Activated naive CD8-positive, alpha-beta T cell treated with anti-CD3 and anti-CD28 coated beads, Interleukin-2, amount 50 U/mL, for 24 hours (primary cell): ENCODE measurements around the gene SYF2.
"Not testable (repeated sequence)": the region's sequence is repeated elsewhere in the genome, so short reads cannot be mapped to it uniquely, and the experiment has no call there.

Experiments
- ATAC-seq: fragments of 150-1000 bp; cut with Tn5 transposase; one replicate; pipeline ENCODE4 v1.10.0; 2021
- DNase-seq: peaks from one replicate; pipeline ENCODE4 v3.0.0; 2021
- H3K27ac Mint-ChIP-seq: one replicate; pipeline ENCODE4 v1.8.0; 2021; ENCODE audit warnings: mild to moderate bottlenecking, mixed read lengths
- H3K27me3 Mint-ChIP-seq: one replicate; pipeline ENCODE4 v1.8.0; 2021; ENCODE audit warnings: mixed read lengths
- H3K36me3 Mint-ChIP-seq: one replicate; pipeline ENCODE4 v1.8.0; 2021; ENCODE audit warnings: low read depth, mixed read lengths
- H3K4me1 Mint-ChIP-seq: one replicate; pipeline ENCODE4 v1.8.0; 2021; ENCODE audit warnings: mixed read lengths
- H3K4me3 Mint-ChIP-seq: one replicate; pipeline ENCODE4 v1.8.0; 2021; ENCODE audit warnings: mild to moderate bottlenecking, moderate library complexity, mixed read lengths
- H3K9me3 Mint-ChIP-seq: one replicate; pipeline ENCODE4 v1.8.0; 2021; ENCODE audit warnings: mixed read lengths

Gene SYF2

DNA sequence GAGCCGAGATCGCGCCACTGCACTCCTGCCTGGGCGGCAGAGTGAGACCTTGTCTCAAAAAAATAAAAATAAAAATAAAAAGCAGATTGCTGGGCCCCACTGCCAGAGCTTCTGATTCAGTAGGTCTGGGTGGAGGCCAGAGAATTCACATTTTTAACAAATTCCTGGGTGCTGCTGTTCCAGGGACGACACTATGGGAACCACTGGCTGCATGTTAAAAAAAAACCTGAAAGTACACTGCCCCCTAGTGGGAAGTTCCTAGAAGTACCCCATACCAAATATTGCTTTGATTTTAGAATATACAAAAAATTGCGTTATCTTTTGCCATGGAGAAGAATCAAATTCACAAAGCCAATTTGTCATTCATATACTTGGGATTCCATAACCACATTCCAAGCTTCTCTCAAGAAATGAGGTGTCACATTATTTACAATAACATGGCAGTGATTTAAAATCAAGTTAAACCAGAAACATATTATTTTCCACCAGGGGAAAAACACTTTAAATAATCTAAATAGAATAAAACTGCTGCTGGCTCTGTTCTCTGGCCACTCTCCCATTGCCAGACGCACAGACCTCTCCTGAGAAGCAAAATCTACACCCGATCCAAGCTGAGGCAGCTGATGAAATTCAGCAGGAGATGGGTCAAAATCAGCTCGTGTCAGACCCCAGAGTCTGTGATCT, 27.4 kb downstream of the SYF2 start:
- ATAC-seq, result no peak
- DNase-seq, result no peak
- H3K27me3 Mint-ChIP-seq, result peaks cover 4% of the 10 kb centered on the region
- H3K4me1 Mint-ChIP-seq, result no peaks in the 10 kb centered on the region
- H3K9me3 Mint-ChIP-seq, result no peaks in the 10 kb centered on the region
- no peaks in the 10 kb centered on the region for H3K36me3 Mint-ChIP-seq
- no peak overlapping the region for H3K4me3 Mint-ChIP-seq
- H3K27ac Mint-ChIP-seq, result no peak overlapping the region

DNA sequence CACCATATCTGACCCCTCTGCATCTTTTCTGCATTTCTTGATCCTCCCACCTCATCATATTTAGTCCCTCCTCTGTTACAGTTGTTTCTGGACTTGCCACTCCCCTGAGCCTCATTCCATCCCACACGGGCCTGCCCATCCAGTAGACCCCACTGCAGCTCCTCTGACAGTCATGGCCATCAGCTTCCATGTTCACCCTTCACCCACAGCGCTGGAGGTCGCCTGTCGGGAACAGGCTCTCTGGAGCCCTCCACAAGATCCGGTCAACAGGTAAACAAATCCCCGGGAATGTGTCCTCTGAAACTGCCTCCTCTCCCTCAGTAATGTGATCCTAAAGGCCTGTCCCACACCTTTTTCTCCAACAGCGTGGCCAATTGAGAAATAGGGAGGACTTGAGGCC, 31.3 kb downstream of the SYF2 start:
- Mint-ChIP-seq H3K9me3 (no peaks in the 10 kb centered on the region), H3K4me3 (no peak overlapping the region), H3K4me1 (peaks cover 12% of the 10 kb centered on the region), H3K27ac (no peak overlapping the region), H3K27me3 (peaks cover 2% of the 10 kb centered on the region), H3K36me3 (no peaks in the 10 kb centered on the region)
- no peak for DNase-seq
- ATAC-seq, result no peak

DNA sequence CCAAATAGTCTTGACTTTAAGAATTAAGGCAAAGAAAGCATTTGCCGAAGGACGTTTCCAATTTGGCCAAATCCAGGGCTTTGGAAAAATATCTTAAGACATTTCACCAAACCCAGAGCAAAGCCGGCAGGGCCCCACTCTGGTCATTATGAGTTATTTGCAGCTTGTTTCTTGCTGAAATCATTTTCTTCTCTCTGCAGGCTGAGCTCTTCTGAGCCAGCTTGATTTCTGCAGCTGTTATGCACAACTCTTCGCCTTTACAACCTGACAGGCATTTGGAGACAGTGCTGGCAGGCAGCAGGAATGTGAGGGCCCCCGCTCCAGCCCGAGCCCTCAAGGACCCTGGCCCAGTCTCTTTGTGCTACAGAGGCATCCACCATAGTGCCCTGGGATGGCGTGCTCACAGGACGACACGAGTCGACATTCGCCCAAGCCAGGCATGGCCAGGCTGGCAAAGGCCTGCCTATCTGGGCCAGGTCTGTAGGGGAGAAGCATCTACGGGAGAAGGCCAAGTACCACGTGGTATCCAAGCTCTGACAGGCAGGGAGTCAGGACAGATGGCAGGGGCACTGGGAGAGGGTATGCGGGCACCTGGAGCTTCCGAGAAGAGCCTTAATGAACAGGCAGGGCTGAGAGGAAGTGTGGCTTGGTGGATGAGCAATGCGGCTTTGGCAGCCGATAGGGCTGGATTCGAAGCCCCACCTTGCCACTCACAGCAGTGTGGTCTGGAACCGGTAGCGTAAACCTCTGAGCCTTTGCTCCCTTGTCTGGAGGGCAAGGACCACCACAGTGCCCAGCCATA, 32.3 kb downstream of the SYF2 start:
- no peak overlapping the region for H3K27ac Mint-ChIP-seq
- H3K4me1 Mint-ChIP-seq, result peaks cover 12% of the 10 kb centered on the region
- H3K36me3 Mint-ChIP-seq, result no peaks in the 10 kb centered on the region
- H3K9me3 Mint-ChIP-seq, result no peaks in the 10 kb centered on the region
- ATAC-seq (no peak), DNase-seq (no peak)
- H3K27me3 Mint-ChIP-seq, result peaks cover 2% of the 10 kb centered on the region
- H3K4me3 Mint-ChIP-seq, result no peak overlapping the region

DNA sequence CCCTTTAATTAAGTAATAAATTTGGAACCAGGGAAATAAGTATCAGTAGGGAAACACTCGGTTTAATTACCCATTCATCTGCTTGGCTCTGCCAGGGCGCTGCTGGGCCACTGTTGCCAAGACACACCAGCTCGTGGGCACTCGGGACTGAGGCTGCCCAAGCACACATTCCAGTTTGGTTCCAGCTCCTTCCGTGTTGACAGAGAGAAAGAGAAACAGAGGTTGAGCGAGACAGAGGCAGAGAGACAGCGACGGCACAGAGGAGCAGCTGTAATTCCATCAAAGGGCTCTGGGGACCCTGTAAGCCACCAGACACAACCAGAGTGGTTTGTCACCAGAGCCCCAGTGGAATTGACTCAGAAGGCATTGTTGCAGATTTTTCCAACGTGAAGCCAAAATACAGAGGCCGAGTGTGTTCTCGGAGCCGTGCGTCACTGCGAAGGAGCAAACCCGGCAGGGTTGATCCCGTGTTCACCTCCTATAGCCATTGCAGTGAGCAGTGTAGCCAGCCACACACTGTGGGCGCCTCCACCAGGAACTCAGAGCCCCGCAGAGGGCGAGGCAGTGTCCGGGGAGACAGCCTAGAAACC, 33.5 kb downstream of the SYF2 start:
- Mint-ChIP-seq H3K27ac (no peak overlapping the region), H3K4me3 (no peak overlapping the region), H3K4me1 (peaks cover 16% of the 10 kb centered on the region), H3K36me3 (no peaks in the 10 kb centered on the region), H3K27me3 (no peaks in the 10 kb centered on the region), H3K9me3 (no peaks in the 10 kb centered on the region)
- ATAC-seq (peak; percentile 61), DNase-seq (peak; percentile 12)

DNA sequence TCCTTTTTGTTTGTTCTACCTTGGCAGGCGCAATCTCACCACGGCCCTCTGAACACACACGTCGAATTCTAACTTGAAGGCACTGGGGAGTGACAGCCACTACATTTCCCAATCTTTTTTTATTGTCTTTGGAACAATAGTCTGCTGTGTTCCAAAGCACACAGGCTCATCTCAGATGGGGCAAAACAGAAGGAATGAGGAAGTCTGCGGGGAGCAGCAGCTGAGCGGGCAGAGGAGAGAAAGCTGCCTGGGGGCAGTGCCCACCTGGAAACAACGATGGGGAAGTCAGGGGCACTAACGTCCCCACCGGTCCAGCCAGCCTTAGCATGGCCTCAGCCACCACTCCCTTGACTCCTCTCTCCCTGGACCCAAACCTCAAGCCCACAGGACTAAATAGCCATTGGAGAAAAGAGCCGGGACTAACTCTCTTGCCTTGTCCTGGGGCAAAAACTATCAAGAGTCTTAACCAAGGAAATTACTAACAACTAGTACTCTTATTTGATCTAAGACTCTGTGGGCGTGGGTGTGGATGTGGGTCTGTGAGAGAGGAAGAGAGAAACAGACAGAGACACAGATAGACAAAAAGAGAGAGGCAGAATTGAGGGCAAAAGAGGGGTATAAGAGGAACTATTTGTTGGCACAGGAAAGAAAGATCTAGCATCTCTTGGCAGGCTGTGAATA, 34.2 kb downstream of the SYF2 start:
- H3K4me3 Mint-ChIP-seq, result no peak overlapping the region
- no peaks in the 10 kb centered on the region for H3K9me3 Mint-ChIP-seq
- H3K4me1 Mint-ChIP-seq, result peaks cover 16% of the 10 kb centered on the region
- no peak overlapping the region for H3K27ac Mint-ChIP-seq
- H3K27me3 Mint-ChIP-seq, result peaks cover 3% of the 10 kb centered on the region
- DNase-seq (no peak), ATAC-seq (peak; percentile 59)
- H3K36me3 Mint-ChIP-seq, result peaks cover 2% of the 10 kb centered on the region

DNA sequence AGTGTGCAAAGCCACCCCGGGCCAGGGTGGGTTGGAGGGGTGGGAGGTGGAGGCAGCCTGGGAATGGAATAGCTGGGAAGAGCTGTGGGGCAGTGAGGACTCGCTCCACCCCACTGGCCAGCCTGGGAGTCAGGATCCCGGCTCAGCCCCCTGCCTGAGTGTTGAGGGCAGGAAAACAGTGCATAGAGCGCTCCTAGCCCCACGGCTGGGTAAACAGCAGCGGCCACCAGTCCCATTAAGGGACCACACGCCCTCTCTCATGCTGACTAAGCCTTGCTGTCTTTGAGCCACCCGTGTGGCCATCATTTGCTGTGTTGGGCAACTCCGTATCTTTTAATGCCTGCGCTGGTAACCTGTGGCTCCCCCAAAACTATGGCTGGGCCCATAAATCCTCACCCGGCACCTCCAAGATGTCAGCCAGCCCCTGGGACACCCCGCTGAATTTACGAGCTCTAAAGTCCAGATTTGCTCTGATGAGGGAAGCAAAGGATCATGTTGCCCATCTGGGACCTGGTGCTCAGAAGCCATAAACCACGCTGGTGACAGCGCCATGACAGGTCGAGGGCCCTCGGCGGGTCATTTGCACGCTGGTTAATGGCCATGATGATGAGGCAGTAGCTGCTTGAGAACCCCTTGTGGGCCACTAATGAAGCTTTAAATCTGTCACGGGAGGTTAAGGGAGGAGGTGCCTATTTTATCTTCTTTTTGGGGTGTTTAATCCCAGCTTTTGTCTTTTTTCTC, 34.9 kb downstream of the SYF2 start:
- Mint-ChIP-seq H3K4me1 (peaks cover 16% of the 10 kb centered on the region), H3K4me3 (no peak overlapping the region), H3K36me3 (peaks cover 2% of the 10 kb centered on the region), H3K27me3 (peaks cover 3% of the 10 kb centered on the region), H3K27ac (no peak overlapping the region), H3K9me3 (no peaks in the 10 kb centered on the region)
- no peak for DNase-seq
- no peak for ATAC-seq

DNA sequence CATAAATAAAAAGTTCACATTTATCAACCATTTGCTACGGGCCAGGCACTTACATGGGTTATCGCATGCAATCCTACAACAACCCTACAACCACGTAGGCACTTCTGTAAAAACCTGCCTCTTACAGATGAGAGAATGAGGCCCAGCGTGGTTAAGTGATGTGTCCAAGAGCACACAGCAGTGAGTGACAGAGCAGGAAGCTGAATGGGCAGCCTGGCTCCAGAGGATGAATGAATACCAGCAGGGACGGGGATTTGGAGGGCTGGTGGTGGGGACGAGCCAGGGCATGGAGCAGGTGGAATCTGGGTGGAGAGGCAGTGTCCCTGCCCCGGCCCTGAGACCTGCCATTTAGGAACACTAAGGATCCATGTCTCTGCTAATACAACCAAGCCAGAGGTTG, 35.5 kb downstream of the SYF2 start:
- no peak overlapping the region for H3K27ac Mint-ChIP-seq
- peaks cover 3% of the 10 kb centered on the region for H3K27me3 Mint-ChIP-seq
- no peak for ATAC-seq
- peaks cover 2% of the 10 kb centered on the region for H3K36me3 Mint-ChIP-seq
- DNase-seq, result no peak
- no peak overlapping the region for H3K4me3 Mint-ChIP-seq
- H3K4me1 Mint-ChIP-seq, result peaks cover 16% of the 10 kb centered on the region
- H3K9me3 Mint-ChIP-seq, result no peaks in the 10 kb centered on the region

DNA sequence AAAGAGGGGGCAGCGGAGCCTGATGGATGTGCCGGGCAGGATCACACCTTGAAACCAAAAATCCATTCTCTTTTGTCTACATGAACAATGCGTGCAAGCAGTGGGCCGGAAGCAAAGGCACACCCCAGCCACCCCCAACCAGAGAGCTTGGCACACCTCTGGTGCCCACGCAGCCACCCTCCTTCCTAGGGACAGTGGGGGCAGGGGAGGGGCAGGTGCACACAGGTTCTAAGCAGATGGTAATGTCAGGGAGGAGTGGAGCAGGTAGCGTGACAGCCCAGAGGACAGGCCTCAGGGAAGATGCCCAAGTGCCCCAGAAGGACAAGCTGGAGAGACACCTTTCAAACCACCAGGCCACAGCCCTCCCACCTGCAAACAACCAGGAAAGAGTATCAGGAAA, 36.5 kb downstream of the SYF2 start:
- DNase-seq (no peak), ATAC-seq (no peak)
- Mint-ChIP-seq H3K4me1 (peaks cover 16% of the 10 kb centered on the region), H3K9me3 (no peaks in the 10 kb centered on the region), H3K27ac (no peak overlapping the region), H3K36me3 (peaks cover 2% of the 10 kb centered on the region), H3K4me3 (no peak overlapping the region), H3K27me3 (peaks cover 3% of the 10 kb centered on the region)

DNA sequence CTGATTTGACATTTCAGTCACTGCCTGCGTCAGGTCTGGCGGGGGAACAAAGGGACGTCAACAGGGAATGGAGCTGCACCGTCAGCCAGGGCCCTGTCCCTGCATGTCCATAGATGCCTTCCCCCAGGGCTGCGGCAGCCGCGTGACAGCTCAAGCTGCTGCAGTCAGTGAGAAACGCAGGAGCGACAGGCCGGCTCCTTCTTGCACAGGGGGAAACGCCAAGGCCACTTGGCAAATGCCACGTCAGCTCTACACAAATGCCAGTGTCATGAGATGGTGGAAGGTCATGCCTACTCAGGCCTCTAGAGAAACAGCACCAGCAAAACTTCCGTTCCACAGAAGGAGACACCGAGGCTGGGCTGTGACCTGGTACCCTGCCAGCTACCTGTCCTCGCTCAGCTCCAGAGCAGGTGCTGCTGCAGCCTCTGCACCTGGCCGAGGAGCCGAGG, 37.7 kb downstream of the SYF2 start:
- Mint-ChIP-seq H3K9me3 (no peaks in the 10 kb centered on the region), H3K4me3 (no peak overlapping the region), H3K36me3 (peaks cover 2% of the 10 kb centered on the region), H3K27me3 (peaks cover 3% of the 10 kb centered on the region), H3K27ac (no peak overlapping the region), H3K4me1 (peaks cover 16% of the 10 kb centered on the region)
- no peak for ATAC-seq
- no peak for DNase-seq

DNA sequence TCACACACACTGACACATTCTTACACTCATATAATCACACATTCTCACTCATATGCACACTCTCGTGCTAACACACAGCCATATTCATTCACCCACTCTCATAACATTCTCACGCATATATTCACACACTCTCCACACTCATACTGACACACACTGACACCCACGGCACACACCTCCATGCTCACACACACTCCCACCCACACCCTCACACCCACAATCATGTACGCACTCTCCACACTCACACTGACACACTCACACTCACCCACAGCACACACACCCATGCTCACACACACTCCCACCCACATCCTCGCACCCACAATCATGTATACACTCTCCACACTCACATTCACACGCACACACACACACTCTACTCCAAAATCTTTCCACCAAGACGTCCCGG, 38.2 kb downstream of the SYF2 start:
- ATAC-seq (no peak), DNase-seq (no peak)
- H3K27me3 Mint-ChIP-seq, result peaks cover 3% of the 10 kb centered on the region
- H3K36me3 Mint-ChIP-seq, result peaks cover 2% of the 10 kb centered on the region
- peaks cover 16% of the 10 kb centered on the region for H3K4me1 Mint-ChIP-seq
- no peak overlapping the region for H3K4me3 Mint-ChIP-seq
- H3K27ac Mint-ChIP-seq, result no peak overlapping the region
- H3K9me3 Mint-ChIP-seq, result no peaks in the 10 kb centered on the region

DNA sequence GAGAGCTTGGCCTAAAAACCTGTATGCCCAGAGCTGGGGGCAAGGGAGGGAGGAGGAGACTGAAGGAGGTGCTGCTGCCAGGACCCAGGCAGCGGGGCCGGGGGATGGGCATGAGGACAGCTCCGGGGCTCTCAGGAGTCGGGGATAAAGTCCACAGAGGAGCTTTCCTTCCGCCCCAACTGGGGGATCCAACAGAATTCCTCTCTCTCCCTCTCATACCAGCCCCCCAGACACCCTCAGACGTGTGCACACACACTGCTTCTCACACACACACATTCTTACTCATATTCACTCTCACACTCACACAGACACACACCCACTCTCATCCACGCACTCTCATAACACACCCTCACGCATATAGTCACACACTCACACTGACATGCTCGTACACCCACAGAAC, 39.1 kb downstream of the SYF2 start:
- Mint-ChIP-seq H3K9me3 (no peaks in the 10 kb centered on the region), H3K27ac (no peak overlapping the region), H3K36me3 (peaks cover 2% of the 10 kb centered on the region), H3K27me3 (peaks cover 3% of the 10 kb centered on the region), H3K4me3 (no peak overlapping the region), H3K4me1 (peaks cover 11% of the 10 kb centered on the region)
- no peak for ATAC-seq
- DNase-seq, result no peak

DNA sequence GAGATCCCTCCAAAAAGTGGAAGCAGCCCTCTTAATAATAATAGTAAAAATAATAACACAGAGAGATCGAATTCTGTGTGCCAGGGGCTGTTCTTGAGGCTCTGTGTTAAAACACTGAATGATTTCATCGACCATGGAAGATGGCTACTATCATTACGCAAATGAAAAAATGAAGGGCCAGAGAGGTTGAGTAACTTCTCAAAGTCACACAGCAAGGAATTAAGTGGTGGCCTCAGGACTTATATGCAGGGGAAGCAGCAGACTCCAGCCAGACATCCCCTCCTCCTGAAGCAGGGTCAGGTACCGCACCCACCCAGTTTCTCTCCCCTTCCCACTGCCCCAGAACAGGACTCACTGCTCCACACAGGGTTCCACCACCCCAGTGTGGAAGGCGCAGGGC, 40.1 kb downstream of the SYF2 start:
- H3K4me1 Mint-ChIP-seq, result peaks cover 4% of the 10 kb centered on the region
- no peaks in the 10 kb centered on the region for H3K9me3 Mint-ChIP-seq
- no peak overlapping the region for H3K4me3 Mint-ChIP-seq
- no peak for ATAC-seq
- H3K27me3 Mint-ChIP-seq, result peaks cover 3% of the 10 kb centered on the region
- peaks cover 2% of the 10 kb centered on the region for H3K36me3 Mint-ChIP-seq
- no peak for DNase-seq
- H3K27ac Mint-ChIP-seq, result no peak overlapping the region

DNA sequence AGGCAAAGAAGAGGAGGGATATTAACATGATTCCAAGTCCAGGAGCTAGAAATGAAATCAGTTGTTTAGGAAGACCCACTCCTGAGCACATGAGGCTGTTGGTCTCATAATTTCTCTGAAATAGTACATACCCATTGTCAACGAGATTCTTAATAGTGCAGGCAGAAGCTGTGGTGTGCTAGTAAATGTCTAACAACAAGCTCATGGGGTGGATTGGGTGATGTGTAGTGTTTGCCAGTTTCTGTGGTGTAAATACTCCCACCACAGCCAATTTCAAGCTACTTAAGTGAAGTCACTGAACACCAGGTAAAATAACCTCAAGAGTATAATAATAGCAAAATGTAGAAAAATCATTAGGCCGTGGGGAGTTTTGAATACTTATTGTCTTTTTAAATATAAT, 42.0 kb downstream of the SYF2 start:
- peaks cover 6% of the 10 kb centered on the region for H3K27me3 Mint-ChIP-seq
- no peaks in the 10 kb centered on the region for H3K9me3 Mint-ChIP-seq
- H3K4me3 Mint-ChIP-seq, result no peak overlapping the region
- peaks cover 2% of the 10 kb centered on the region for H3K36me3 Mint-ChIP-seq
- DNase-seq (no peak), ATAC-seq (no peak)
- H3K4me1 Mint-ChIP-seq, result peaks cover 4% of the 10 kb centered on the region
- no peak overlapping the region for H3K27ac Mint-ChIP-seq

DNA sequence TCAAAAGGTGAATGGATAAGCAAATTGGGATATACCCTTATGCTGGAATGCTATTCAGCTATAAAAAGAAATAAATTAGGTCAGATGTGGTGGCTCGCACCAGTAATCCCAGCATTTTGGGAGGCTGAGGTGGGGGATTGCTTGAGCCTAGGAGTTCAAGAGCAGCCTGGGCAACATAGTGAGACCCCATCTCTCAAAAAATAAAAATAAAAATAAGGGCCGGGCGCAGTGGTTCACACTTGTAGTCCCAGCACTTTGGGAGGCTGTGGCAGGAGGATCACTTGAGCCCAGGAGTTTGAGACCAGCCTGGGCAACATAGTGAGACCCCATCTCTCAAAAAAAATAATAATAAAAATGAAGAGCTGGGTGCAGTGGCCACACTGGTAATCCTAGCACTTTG, 44.4 kb downstream of the SYF2 start:
- ATAC-seq, H3K36me3 Mint-ChIP-seq, H3K27ac Mint-ChIP-seq, H3K4me3 Mint-ChIP-seq, H3K27me3 Mint-ChIP-seq, DNase-seq, H3K9me3 Mint-ChIP-seq, H3K4me1 Mint-ChIP-seq: not testable (repeated sequence)
